Fibroblast of the aortic adventitia (primary cell): ENCODE measurements around the gene TNFSF12. TPM values are rescaled to one million over a fixed set of nuclear protein-coding genes. Genes with fewer than 3 reads are reported as not detected.

ENCODE experiments used
- DNase-seq: peaks from one replicate; pipeline ENCODE4 v3.0.0-alpha.2; 2010; ENCODE audit warnings: low read depth
- H3K4me3 ChIP-seq: 2 replicates; pipeline ENCODE4 v1.5.1; 2011; ENCODE audit warnings: low read depth, mild to moderate bottlenecking, control low read depth, low read length, moderate library complexity
- total RNA-seq: library from RNA; depleted of rRNA; stranded (reverse); fragments of >200 nt; gene quantifications from 2 replicates; pipeline ENCODE4 v1.2.3, GENCODE V29; 2012; ENCODE audit warnings: low replicate concordance
- TF ChIP-seq, protein P1 (sequence below): IDR thresholded peaks from 2 replicates; pipeline ENCODE4 v1.5.1; 2011; ENCODE audit warnings: mild to moderate bottlenecking, low read length, control low read depth, inconsistent platforms; ENCODE audit not compliant: insufficient read depth

The TNFSF12 gene
- total RNA-seq, 1 donor, result 14.5 TPM

DNA sequence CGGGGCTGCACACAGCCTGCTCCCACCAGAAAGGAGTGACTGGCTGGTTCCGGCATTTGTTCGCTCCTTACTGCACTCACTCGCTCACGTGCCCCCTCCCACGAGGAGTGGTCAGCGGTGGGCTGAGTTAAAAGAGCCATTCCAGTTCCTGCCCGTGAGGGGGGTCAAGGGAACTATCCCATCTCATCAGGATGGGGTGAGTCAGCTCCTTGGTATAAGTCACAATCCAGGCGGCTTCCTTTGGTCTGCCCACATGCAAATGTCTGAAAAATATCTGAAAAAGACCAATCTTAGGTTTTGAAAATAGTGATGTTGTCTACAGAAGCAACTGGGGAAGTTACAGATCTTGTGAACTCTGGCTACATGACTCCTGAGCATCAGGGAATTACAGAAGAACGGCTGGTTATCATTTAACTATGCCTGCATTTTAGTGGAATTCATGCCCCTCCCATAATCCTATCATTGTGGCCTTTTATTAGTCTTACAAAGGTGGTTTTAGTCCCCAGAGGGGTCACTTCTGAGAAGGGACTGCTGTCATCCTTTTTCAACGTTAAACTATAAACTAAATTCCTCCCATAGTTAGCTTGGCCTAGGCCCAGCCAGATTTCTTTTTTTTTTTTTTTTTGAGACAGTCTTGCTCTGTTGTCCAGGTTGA is 9.8 kb upstream of the TNFSF12 start:
- no peak for DNase-seq
- no peak overlapping the region for H3K4me3 ChIP-seq
- TF ChIP-seq, protein P1, sequence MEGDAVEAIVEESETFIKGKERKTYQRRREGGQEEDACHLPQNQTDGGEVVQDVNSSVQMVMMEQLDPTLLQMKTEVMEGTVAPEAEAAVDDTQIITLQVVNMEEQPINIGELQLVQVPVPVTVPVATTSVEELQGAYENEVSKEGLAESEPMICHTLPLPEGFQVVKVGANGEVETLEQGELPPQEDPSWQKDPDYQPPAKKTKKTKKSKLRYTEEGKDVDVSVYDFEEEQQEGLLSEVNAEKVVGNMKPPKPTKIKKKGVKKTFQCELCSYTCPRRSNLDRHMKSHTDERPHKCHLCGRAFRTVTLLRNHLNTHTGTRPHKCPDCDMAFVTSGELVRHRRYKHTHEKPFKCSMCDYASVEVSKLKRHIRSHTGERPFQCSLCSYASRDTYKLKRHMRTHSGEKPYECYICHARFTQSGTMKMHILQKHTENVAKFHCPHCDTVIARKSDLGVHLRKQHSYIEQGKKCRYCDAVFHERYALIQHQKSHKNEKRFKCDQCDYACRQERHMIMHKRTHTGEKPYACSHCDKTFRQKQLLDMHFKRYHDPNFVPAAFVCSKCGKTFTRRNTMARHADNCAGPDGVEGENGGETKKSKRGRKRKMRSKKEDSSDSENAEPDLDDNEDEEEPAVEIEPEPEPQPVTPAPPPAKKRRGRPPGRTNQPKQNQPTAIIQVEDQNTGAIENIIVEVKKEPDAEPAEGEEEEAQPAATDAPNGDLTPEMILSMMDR, result no peak

DNA sequence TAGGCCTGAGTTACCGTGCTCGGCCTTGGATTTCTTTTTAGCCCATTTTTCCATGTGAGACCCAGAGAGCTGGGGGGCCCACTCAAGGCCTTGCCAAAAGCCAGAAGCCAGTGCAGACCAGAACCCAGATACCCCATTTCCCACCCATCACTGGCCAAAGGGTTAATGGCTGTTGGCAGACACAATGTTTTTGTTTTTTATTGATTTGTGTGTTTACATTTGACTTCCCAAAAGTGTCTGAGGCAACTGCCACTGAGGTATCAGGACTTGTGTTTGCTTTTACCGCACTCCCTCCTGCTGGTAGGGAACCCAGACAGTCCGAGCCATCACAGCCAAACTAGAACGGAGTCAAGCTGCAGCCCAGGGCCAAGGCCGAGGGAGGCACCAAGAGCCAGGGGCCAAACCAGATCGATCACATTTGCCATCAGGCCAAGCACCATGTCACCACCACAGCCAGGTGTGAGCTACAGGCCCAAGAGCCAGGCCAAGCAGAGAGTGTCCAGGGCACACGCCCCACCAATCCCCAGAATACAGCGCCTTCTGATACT is 7.7 kb upstream of the TNFSF12 start:
- TF ChIP-seq, protein P1, result no peak
- DNase-seq, result no peak
- H3K4me3 ChIP-seq, result no peak overlapping the region

DNA sequence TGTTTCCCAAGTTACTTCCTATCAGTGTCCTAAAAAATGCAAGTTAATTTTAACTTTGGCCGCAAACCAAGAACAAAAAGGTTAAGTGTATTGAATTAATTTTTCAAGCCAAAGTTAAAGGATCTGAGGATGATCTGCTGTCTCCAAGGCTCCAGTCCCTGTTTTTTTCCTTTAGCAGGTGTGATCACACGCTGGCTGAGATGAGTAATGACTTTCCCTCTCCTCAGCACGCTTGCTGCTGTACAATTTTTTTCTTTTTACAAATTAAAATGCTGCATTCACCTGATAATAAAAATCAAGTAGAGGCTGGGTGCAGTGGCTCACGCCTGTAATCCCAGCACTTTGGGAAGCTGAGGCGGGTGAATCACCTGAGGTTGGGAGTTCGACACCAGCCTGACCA is 3.9 kb upstream of the TNFSF12 start:
- TF ChIP-seq, protein P1, result no peak
- H3K4me3 ChIP-seq, result no peak overlapping the region
- no peak for DNase-seq

DNA sequence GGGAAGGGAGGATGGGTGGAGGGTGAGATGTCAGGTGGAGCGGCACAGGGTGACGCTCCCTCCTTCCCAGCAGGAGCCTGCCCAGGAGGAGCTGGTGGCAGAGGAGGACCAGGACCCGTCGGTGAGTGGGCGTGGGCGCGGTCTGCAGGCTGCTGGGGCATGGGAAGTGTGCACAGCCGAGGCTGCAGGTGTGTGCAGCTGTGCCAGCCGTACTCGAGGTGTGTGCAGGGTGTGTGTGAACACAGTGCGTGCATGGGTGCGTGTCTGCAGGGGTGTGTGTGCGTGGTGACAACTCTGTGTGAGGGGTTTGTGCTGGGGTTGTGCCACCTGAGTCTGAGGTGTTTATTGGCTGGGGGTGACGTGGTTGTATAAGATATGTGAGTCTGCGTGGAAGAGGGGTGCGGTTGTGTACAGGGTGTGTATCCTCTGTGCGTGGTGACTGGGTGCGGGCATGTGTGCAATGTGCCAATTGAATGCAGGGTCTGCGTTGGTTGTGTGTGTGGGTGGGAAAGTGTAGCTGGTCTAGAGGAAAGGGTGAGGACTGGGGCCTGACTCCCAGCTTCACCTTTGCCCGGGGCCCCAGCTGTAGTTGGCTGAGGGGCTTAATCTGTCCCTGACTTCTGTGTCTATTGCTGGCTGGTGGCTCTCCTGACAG is 670 bp downstream of the TNFSF12 start:
- TF ChIP-seq, protein P1, result no peak
- H3K4me3 ChIP-seq, result peak overlapping the region; percentile 71
- no peak for DNase-seq

DNA sequence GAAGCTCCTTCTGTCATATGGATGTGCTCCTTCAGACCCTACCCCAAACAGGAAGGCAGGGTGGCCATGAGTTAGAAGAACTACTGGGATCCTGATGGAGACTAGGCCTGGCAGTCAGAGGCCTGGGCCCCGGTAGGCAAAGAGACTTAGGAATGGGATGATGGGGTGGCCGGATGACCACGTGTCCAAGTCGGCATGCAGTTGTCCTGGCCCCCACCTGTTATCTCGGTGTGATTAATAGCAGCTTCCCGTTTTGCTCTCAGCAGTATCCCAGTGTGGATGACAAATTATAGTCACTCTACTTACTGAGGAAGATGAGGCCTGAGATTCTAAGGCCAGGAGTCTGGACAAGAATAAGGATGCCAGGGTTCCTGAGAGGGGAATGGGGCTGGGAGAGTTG is 1.5 kb downstream of the TNFSF12 start:
- no peak for DNase-seq
- no peak overlapping the region for H3K4me3 ChIP-seq
- TF ChIP-seq, protein P1, result no peak

DNA sequence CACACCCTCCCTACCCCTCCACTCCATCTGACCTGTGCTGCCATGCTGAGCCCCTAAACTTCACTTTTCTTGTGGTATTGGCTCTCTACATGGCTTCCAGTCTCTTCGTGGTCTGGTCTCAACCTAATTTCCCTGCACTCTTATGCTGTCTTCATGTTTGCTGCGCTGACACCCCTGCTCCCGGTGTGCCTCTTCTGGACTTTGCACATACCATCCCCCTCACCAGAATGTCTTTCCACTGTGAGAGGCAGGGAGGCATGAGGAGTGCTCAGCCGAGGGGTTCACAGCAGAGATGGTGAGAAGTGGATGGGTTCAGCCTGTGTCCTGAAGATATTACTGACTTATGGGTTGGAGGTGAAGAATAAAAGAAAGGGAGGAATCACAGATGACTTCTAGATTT is 2.5 kb downstream of the TNFSF12 start:
- TF ChIP-seq, protein P1, result no peak
- no peak overlapping the region for H3K4me3 ChIP-seq
- DNase-seq, result no peak

DNA sequence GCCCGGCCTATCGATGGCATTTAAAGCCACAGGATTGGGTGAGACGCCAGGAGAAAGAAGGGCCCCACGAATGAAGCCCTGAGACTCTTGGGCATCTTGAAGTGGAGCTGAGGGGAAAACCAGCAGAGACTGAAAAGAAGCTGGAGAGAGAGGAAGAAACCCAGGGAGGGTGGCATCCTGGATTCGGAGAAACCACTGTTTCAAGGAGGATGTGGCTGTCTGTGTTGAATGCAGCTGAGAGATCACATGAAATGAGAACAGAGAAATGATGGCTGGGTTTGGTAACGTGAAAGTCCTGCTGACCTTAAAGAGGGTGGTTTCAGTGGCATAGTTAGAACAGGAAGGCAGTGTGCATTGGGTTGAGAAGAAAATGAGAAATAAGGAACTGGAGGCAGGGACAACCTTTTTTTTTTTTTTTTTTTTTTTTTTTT is 3.8 kb downstream of the TNFSF12 start:
- no peak for DNase-seq
- TF ChIP-seq, protein P1, result no peak
- H3K4me3 ChIP-seq, result no peak overlapping the region
